HepG2 (cell line): Measurements from ENCODE around the gene NTN3. TPM values are rescaled to one million over a fixed set of nuclear protein-coding genes. Genes with fewer than 3 reads are reported as not detected.

Experiments used
- ATF3 ChIP-seq: sonication (generic); formaldehyde crosslinking; IDR thresholded peaks from 2 replicates; pipeline ENCODE4 v1.4.0; 2020; ENCODE audit warnings: missing genetic modification reagents
- IRX3 ChIP-seq: sonication (generic); formaldehyde crosslinking; IDR thresholded peaks from 2 replicates; pipeline ENCODE4 v1.8.1; 2023; ENCODE audit warnings: mild to moderate bottlenecking, low read depth, missing genetic modification reagents, borderline replicate concordance
- MXD3 ChIP-seq: IDR thresholded peaks from 2 replicates; pipeline ENCODE4 v1.6.1; 2016; ENCODE audit warnings: mild to moderate bottlenecking, missing biosample characterization, missing genetic modification reagents
- NCOR1 ChIP-seq: fragments of 200-600 bp; sonication (generic); IDR thresholded peaks from 2 replicates; pipeline ENCODE4 v1.7.0; 2017; ENCODE audit warnings: antibody characterized with exemption, low read length, borderline replicate concordance
- POGK ChIP-seq: sonication (generic); formaldehyde crosslinking; conservative IDR thresholded peaks from 2 replicates; pipeline ENCODE4 v1.8.0; 2022; ENCODE audit warnings: mild to moderate bottlenecking, moderate library complexity, missing genetic modification reagents
- POGZ ChIP-seq: sonication (generic); formaldehyde crosslinking; IDR thresholded peaks from 2 replicates; pipeline ENCODE4 v1.4.0; 2020; ENCODE audit warnings: mild to moderate bottlenecking, missing genetic modification reagents
- YEATS4 ChIP-seq: sonication (generic); formaldehyde crosslinking; IDR thresholded peaks from 2 replicates; pipeline ENCODE4 v1.4.0; 2020; ENCODE audit warnings: missing genetic modification reagents, borderline replicate concordance
- ZBTB10 ChIP-seq: sonication (generic); formaldehyde crosslinking; IDR thresholded peaks from 2 replicates; pipeline ENCODE4 v1.4.0; 2020; ENCODE audit warnings: missing genetic modification reagents, borderline replicate concordance
- ZBTB2 ChIP-seq: sonication (generic); formaldehyde crosslinking; IDR thresholded peaks from 2 replicates; pipeline ENCODE4 v1.8.0; 2022; ENCODE audit warnings: low read depth, missing genetic modification reagents
- ZBTB34 ChIP-seq: sonication (generic); formaldehyde crosslinking; IDR thresholded peaks from 2 replicates; pipeline ENCODE4 v1.8.0; 2022; ENCODE audit warnings: mild to moderate bottlenecking, missing genetic modification reagents
- ZGPAT ChIP-seq: IDR thresholded peaks from 2 replicates; pipeline ENCODE4 v1.6.1; 2016; ENCODE audit warnings: mild to moderate bottlenecking
- ZMYM3 ChIP-seq: sonication (generic); formaldehyde crosslinking; IDR thresholded peaks from 2 replicates; pipeline ENCODE4 v1.5.1; 2020; ENCODE audit warnings: mild to moderate bottlenecking, missing genetic modification reagents
- ZNF276 ChIP-seq: sonication (generic); formaldehyde crosslinking; IDR thresholded peaks from 2 replicates; pipeline ENCODE4 v1.4.0; 2020; ENCODE audit warnings: mild to moderate bottlenecking, low read depth, missing genetic modification reagents
- polyA plus RNA-seq, 8 experiments: library from polyadenylated mRNA; depleted of rRNA in 3 of 8; stranded (reverse) in 7 of 8; unstranded in 1 of 8; fragments of >200 nt; fragmentation: Illumina TruSeq in 4 of 8; extraction: Trizol in 4 of 8; gene quantifications; 2 replicates each; pipeline versions ENCODE4 v1.2.1 to v1.2.3, GENCODE V29; 2011 to 2016; ENCODE audit warnings: low read depth in 4 of 8, missing spikeins in 1 of 8, mixed read lengths in 1 of 8; ENCODE audit not compliant: insufficient read depth in 1 of 8
- total RNA-seq, 5 experiments: library from RNA; depleted of rRNA; stranded (reverse); fragments of >200 nt; fragmentation: Illumina TruSeq; extraction: Trizol; gene quantifications; 2 replicates each; pipeline ENCODE4 v1.2.3, GENCODE V29; 2016; ENCODE audit warnings: low read depth in 1 of 5

Gene NTN3
- total and polyA plus RNA-seq, 2 of the 13 experiments (the other 11 are each of a cell fraction or from before 2014, with no cell fraction given) = 0.09 to 0.20 TPM

GRCh38 chr16:2513405-2514332, 42.6 kb downstream of the NTN3 start, which contains the start of gene ATP6V0C (continued):
- no peak for TF ChIP-seq ZNF276
- peak; percentile 19; the same call in 1 of the 2 replicates for TF ChIP-seq NCOR1
- peak; percentile 78 for TF ChIP-seq YEATS4 (CRISPR knock-in tag)
- peak; percentile 97 for TF ChIP-seq ZBTB10 (CRISPR knock-in tag)
- peak; percentile 42; the same call in 1 of the 2 replicates for TF ChIP-seq ZGPAT (CRISPR knock-in tag)
- no peak for TF ChIP-seq ZMYM3
- peak; percentile 23; the same call in 1 of the 2 replicates for TF ChIP-seq ATF3 (CRISPR knock-in tag)
- TF ChIP-seq IRX3 (CRISPR knock-in tag) = 0 out of 2 replicates have a peak, but pooled peaks have one; percentile 19
- 0 out of 2 replicates have a peak, but pooled peaks have one; percentile 7 for TF ChIP-seq POGK
- peak; percentile 24; the same call in 1 of the 2 replicates for TF ChIP-seq POGZ (CRISPR knock-in tag)
- 0 out of 2 replicates have a peak, but pooled peaks have one; percentile 24 for TF ChIP-seq MXD3 (CRISPR knock-in tag)
- no peak for TF ChIP-seq ZBTB34
- TF ChIP-seq ZBTB2 (CRISPR knock-in tag) = peak; percentile 99
